C4-2B (cell line): ENCODE measurements around the gene B3GLCT.

Source experiments
- H3K27ac ChIP-seq: fragments of 450-650 bp; 2 replicates; pipeline ENCODE4 v1.5.1; 2017
- ZFX ChIP-seq: fragments of 450-650 bp; IDR thresholded peaks from 2 replicates; pipeline ENCODE4 v1.6.1; 2017
- TF ChIP-seq, protein P1 (sequence below): fragments of 450-650 bp; conservative IDR thresholded peaks from 2 replicates; pipeline ENCODE4 v1.5.1; 2017; ENCODE audit warnings: mild to moderate bottlenecking

B3GLCT gene

DNA sequence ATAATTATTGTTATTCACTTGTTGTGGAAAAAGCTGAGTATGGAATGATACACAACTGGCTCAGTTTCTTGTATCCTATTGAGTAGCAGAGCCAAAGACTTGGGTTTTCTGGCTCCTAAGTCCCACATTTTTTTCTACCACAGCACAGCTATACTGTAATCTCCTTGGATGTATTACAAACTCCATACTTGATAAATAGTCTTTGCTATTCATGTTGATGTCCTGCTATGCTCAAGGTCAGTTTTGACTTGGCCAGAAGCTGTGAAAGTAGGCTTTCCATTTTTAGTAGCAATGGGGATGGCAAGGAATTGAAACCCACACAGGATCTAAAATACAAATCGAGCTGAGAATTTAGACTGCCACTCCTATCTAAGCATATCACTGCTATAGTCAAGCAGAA is 79.1 kb downstream of the B3GLCT start:
- TF ChIP-seq, protein P1, sequence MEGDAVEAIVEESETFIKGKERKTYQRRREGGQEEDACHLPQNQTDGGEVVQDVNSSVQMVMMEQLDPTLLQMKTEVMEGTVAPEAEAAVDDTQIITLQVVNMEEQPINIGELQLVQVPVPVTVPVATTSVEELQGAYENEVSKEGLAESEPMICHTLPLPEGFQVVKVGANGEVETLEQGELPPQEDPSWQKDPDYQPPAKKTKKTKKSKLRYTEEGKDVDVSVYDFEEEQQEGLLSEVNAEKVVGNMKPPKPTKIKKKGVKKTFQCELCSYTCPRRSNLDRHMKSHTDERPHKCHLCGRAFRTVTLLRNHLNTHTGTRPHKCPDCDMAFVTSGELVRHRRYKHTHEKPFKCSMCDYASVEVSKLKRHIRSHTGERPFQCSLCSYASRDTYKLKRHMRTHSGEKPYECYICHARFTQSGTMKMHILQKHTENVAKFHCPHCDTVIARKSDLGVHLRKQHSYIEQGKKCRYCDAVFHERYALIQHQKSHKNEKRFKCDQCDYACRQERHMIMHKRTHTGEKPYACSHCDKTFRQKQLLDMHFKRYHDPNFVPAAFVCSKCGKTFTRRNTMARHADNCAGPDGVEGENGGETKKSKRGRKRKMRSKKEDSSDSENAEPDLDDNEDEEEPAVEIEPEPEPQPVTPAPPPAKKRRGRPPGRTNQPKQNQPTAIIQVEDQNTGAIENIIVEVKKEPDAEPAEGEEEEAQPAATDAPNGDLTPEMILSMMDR = no peak
- TF ChIP-seq ZFX = no peak
- H3K27ac ChIP-seq = no peak overlapping the region

DNA sequence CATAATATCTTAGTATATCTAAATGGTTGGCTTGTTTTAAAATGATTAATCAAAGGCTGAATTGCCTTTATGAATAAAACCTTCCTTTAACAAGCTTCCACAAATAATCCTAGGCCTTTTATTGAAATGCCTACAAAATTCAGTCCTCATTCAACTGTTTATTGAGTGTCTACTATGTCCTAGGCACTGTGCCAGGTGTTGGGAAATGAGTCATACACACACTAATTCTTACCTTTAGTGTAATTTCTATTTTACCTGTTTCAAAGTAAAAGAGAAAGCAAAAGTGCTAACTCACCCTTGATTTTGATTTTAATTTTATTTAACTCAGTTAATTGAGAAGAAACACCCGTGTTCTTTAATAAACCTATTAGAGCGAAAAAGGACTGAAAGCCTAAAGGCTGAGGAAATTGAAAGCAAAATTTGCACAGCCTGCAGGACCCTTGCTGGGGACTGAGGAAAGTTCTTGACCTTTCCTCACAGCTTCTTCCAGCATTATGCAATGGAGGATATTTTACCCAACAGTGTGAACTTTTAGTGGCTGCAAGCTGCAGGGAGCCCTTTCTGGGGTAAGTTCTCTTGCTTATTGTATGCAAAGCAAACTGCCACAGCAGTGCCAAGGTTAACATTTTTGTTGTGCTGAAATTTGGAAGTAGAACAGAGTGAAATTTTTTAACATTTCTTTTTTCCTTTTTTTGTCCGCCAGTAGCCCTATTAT is 83.1 kb downstream of the B3GLCT start:
- no peak for TF ChIP-seq ZFX
- TF ChIP-seq, protein P1 = no peak
- H3K27ac ChIP-seq = no peak overlapping the region

DNA sequence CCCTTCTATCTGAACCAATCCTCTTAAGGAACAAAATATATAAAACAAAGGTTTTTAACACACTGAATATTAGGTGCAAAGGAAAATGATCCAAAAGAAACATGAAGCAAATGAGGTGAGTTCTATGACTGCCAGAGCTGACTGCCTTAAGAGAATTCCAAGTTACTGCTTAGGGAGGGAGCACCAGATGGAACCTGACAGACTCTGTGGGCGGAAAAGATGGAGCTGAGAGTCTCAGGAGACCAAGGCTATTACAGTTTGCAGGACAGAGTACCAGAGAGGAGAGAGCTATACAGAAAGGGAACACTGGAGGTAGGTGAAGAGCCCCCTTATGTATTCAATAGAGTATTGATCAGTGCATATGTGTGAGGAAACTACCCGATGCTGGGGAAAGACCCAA is 87.2 kb downstream of the B3GLCT start:
- H3K27ac ChIP-seq = no peak overlapping the region
- TF ChIP-seq ZFX = no peak
- TF ChIP-seq, protein P1 = no peak

DNA sequence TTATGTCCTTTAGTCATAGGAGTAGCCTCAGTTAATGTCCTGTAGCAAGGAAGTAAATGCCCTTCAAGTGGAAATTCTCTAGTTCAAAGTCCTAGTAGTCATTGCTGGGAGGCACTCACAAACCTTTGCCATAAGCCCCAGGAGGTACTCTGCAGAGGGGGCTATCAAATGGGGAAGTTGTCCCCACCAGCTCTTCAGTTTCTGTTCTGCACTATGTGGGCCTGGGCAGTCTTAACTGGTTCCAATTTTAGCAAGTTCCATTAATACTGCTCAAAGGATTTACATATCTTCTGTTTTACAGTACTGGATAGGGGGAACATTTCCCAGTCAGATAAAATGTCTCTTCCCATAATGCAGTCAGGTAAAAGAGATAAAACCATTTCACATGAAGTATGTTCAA is 101.3 kb downstream of the B3GLCT start:
- no peak overlapping the region for H3K27ac ChIP-seq
- TF ChIP-seq, protein P1 = no peak
- no peak for TF ChIP-seq ZFX

DNA sequence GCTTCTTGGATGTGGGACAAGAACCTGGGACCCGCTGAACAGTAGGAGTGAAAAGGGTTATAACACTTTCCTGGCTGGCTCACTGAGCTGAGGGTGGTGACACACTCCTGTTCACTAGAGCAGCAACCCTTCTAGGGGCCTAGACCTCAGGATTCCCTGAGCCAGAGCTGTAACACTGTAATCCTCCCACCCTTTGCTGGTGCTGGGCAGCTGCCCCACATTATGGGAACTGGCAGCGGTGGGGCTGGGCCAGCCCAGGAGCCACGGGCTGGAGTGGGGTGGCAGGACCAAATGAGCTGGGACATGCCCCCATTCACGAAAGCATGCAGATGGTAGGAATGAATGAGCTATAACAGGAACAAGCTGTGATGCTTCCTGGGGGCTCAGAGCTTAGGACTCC is 110.6 kb downstream of the B3GLCT start:
- TF ChIP-seq, protein P1 = no peak
- TF ChIP-seq ZFX = no peak
- no peak overlapping the region for H3K27ac ChIP-seq

DNA sequence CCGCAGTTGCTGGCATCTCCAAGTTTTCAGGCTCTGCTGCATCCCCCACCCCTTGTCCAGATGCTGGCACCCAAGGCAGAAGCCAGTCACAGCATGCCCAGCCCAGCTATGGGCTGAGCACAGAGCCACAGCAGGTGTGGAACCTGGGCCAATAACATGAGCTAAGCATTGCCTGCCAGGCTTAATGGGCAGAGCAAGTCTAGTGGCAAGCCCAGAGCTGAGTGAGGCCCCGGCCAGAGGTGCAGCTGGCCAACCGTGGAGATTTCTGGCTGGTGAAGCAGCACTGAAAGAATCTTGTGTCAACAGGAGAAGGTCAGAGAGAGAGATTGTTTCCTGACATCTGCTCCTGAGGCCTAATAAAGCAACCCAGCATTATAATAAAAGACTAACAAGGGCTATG is 111.0 kb downstream of the B3GLCT start:
- TF ChIP-seq ZFX = no peak
- TF ChIP-seq, protein P1 = no peak
- H3K27ac ChIP-seq = no peak overlapping the region

DNA sequence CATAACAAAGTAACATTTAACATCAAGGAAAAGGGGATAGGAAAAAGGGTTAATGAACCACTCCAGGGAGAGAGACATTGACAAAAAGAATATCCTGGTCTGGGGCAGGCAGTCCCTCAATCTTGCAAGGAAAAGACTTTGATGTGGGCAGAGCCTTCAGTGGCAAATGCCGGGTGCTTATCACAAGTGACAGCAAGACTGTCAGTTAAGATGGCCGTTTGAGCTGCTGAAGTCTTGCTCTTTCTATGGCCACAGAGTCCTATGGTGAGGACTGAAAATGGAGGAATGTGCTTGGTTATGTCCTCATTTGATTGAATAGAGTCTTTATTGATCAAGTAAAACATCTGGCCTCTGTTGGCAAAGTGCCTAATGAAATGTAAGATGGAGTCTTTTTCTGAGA is 112.1 kb downstream of the B3GLCT start:
- no peak for TF ChIP-seq ZFX
- TF ChIP-seq, protein P1 = no peak
- H3K27ac ChIP-seq = no peak overlapping the region
